SH-SY5Y (cell line): ENCODE results near the gene THSD7A.

Experiments
- GATA2 ChIP-seq: IDR thresholded peaks from 2 replicates; pipeline ENCODE4 v1.6.1; 2011; ENCODE audit warnings: mild to moderate bottlenecking, low read depth, low read length
- GATA3 ChIP-seq: IDR thresholded peaks from 2 replicates; pipeline ENCODE4 v1.6.1; 2011; ENCODE audit warnings: low read depth, mild to moderate bottlenecking, low read length, moderate library complexity

Gene THSD7A

DNA sequence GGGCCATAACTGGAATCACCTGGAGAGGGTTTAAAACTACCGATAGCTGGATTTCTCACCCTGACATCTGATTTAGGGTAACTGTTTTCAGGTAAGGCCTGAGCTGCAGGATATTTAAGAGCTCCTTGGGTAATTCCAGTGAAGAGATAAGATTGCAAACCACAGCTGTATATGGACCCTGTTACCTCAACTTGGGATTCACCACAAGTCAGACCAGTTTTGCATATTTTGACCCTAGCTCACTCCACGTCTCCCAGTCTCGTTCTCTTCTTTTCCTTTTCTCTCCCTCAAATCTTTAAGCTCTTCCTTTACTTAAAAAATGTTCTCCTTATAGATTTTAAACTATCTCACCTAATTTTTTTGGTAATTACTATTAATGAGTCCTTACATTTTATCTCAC is 264.4 kb downstream of the THSD7A start:
- TF ChIP-seq GATA2 (no peak), GATA3 (no peak)

DNA sequence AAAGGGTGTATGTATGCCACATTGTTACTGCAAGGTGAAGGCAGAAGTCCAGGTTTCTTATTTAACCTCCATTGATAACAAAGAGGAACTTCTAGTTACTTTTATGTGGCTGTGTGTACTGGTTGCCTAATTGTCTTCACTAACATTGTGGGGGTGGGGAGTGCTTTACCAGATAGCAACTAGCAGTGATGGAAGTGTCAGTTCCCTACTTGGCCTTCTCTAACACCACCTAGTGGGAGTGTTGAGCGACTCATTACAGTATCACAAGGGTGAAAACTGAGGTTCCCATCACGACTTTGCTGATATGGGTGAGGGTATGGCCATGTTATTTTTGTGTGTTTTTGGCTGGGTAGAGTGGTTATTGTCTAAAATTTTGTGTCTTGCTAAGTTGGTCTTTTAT is 274.4 kb downstream of the THSD7A start:
- no peak for TF ChIP-seq GATA2
- TF ChIP-seq GATA3, result no peak

DNA sequence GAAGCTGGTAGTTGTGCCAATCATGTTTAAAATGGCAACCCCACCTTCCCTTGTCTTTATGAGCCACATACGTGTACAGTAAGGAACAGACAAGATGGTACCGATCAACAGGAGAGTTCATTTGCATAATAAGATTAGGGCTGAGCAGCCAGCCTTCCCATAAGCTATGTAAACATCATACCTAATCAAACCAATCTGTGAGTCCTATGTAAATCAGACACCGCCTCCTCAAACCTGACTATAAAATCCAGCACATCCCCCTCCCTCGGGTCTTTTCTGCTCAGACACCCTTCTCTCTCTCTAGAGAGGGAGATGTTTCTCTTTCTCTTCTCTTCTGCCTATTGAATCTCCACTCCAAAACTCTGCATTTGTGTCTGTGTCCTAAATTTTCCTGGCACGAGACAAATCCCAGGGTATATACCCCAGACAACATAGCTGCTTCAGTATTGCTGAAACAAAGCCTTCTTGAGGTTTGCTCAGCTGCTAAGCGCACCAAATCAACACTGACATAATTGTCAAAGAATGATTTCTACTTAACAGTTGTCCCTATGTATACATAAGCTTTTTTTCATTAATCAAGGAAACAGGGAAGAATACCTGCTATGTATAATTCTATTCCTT is 279.2 kb downstream of the THSD7A start:
- no peak for TF ChIP-seq GATA3
- no peak for TF ChIP-seq GATA2

DNA sequence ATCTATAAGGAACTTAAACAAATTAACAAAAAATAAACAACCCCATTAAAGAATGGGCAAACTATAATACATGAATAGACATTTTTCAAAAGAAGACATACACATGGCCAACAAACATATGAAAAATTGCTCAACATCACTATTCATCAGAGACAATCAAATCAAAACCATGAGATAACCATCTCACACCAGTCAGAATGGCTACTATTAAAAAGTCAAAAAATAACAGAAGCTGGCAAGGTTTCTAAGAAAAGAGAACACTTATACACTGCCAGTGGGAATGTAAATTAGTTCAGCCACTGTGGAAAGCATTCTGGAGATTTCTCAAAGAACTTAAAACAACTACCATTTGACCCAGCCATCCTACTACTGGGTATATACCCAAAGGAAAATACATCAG is 280.5 kb downstream of the THSD7A start:
- TF ChIP-seq GATA3, result peak; percentile 60
- no peak for TF ChIP-seq GATA2

DNA sequence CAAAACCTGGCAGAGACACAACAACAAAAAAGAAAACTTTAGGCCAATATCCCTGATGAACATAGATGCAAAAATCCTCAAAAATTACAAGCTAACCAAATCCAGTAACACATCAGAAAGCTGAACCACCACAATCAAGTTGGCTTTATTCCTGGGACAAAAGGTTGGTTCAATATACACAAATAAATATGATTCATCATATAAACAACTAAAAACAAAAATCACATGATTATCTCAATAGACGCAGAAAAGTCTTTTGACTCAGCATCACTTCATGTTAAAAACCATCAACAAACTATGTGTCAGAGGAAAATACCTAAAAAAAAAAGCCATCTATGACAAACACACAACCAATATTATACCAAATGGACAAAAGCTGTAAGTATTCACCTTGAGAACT is 283.5 kb downstream of the THSD7A start:
- TF ChIP-seq GATA2 (no peak), GATA3 (no peak)

DNA sequence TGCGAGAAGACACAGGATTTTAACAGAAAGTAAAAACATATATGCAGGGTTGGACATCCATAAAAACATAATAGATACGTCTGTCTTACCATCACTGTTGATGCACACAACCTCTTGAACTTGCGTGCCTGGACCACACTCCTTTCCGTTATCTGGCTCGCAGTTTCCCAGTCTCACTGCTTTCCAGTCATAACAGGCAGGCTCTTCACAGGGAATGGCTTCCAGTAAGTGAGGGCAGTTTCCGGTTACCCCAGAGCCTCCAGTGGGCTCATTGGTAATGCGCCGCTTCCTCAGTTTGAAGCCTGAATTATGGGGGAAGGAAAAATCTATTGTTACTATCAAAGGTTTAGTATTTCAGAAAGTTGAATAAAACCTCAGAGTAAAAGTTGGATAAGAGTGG is 290.7 kb downstream of the THSD7A start:
- no peak for TF ChIP-seq GATA2
- no peak for TF ChIP-seq GATA3

DNA sequence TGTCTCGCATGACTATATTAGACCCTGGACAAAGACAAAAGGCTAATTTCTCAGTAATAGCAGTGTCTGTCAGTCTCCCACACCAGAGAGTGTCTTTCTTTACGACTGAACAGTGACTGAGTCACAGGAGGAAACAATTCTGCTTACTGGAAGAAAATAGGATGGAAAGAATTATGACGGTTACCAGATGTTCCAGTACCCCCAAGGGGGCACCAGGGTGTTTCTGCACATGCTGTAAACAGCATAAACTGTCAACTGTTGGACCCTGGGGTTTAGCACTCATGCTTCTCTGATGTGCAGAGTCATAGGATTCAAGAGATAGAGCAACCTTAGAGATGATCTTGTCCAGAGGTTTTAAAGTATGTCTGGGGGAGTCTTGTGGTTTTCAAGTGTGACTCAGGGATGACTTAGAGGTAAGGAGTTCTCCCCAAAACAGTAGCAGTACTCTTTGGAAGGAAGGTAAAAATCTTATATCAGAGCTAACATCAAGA is 291.7 kb downstream of the THSD7A start:
- TF ChIP-seq GATA2, result peak; percentile 67
- peak; percentile 13; the same call in 1 of the 2 replicates for TF ChIP-seq GATA3

DNA sequence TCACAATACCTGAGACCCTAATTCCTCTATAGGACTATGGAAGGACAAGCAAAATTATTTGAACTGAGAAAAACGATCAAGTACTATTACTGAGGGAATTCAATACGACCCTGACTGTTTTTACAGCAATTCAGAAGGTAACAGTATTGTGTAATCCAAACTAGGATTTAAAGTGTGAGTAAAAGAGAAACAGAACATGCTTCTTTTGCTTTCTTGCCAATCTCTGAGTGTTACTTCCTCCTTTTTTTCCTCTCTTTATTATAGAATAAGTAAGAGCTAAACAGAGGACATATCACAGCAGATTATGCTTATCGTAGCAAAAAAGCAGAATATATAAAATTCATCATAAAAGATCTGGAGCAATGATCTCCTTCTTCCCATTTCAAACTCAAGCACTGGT is 292.1 kb downstream of the THSD7A start:
- TF ChIP-seq GATA3 (no peak), GATA2 (no peak)

DNA sequence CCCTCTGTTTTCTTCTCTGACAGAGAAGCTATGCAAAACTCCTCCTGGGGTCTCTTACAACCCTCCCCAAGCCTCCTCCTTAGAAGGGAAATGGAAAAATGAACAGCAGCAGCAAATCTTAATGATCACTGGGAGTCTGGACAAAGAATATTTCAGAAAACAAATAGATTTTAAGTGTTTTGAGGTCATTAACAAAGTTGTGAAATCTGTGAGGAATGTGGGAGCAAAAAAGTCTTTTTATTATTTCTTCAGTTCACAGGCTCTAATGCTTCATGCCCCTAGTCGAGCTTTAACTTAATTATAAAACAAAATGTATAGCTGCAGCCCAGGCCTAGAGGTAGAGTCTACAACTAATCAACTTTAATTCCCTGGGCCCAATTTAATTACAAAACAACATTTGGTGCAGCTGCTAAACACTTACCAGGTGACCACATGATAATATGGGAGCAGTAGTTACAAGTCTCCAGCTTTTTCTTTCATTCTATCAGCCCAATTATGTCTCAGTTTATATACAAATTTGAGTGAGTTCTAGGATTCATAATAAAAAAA is 293.2 kb downstream of the THSD7A start:
- TF ChIP-seq GATA2, result no peak
- TF ChIP-seq GATA3, result no peak

DNA sequence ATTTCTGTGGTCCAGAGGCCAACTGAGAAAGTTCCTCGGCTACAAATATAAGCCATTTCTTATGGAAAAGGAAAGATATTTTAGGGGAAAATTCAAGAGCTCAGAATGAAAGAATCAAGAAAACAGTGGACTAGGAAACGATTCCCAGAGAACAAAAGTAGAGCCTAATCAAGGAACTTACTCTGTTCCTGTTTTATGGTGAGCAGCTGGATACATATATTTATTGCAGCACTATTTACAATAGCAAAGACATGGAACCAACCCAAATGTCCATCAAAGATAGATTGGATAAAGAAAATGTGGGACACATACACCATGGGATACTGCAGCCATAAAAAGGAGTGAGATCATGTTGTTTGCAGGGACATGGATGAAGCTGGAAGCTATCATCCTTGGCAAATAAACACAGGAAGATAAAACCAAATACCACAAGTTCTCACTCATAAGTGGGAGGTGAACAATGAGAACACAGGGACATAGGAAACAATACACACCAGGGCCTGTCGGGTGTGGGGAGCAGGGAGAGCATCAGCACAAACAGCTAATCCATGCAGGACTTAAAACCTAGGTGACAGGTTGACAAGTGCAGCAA is 298.7 kb downstream of the THSD7A start:
- TF ChIP-seq GATA2 (no peak), GATA3 (no peak)

DNA sequence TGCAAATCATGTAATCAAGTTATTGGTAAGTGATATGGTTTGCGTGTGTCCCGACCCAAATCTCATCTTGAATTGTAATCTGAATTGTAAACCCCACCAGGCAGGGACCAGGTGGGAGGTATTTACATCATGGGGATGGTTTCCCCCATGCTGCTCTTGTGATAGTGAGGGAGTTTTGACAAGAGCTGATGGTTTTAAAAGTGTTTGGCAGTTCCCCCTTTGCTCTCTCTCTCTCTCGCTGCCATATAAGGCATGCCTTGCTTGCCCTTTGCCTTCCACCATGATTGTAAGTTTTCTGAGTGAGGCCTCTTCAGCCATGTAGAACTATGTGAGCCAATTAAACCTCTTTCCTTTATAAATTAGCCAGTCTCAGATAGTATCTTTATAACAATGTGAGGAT is 302.6 kb downstream of the THSD7A start:
- TF ChIP-seq GATA2, result no peak
- TF ChIP-seq GATA3, result no peak

DNA sequence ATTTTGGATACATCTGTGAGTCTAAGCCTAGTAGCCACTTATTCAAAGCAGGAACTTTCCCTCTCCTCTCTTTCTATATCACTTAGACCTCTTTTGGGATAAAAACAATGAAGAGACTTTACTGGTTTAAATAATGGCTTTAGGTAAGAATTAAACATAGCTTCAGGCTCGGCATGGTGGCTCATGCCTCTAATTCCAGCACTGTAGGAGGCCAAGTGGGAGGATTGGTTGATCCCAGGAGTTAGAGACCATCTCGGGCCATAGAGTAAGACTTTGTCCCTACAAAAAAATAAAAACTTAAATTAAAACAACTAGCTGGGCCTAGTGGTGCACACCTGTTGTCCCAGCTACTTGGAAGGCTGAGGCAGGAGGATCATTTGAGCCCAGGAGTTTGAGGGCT is 304.3 kb downstream of the THSD7A start:
- TF ChIP-seq GATA2 (no peak), GATA3 (no peak)

DNA sequence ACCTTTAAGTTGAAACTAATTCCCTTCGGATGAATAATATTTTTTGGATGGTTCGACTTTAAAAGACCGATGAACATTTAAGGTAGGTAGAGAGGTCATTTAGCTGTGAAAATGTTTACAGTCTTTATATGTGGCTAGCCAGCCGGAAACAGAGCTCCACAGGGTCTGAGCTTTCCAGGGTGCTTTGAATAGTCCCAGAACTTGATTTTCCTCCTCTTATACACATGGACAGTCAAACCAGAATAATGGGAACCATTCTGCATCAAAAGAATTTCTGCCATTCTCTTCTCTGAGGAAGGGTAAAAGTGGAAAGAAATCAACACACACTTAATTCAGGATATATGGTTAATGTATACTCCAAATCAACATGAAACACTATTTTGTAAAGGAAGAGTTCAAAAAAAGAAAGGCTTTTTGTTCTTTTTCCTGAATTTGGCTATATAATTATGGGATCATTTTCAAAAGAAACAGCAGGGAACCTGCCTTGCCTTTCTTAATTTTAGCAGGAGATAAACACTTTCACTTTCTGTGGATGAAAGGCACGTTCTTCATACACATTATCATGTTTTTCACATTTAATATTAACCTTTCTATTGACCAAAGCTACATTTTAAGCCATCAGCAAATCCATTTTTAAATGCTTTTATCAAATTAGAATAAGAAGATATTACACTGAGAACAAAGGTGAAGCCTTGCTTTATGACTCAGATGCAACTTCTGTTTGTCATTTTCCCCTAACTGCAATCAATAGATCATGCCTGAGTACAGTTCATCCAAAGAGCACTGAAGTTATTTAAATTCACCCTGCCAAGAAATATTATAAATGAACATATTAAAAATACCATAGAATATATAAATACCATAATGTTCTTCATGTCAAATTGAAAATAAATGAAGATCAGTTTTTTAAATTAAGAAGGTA is 307.3 kb downstream of the THSD7A start:
- TF ChIP-seq GATA2 (no peak), GATA3 (no peak)

DNA sequence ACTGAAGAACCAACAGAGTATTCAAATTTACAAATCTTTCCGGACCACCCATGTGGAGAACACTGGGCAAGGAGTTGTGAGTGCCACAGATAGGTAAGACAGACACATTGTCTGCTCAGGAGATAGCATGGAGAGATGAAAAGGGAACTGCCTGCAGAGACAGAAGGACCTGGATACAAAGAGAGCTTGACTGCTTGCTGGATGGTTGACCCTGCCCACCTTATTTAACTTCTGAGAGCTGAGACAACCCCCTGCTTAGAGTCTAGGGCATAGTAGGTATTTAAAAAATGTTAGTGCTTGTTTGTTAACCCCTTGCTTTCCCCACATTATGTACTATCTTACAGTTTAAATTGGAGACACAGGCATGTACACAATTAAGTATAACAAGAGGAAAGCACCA is 314.1 kb downstream of the THSD7A start:
- TF ChIP-seq GATA3 (no peak), GATA2 (no peak)
